Gastroesophageal sphincter (tissue), 4 donors: ENCODE data around the gene KIF26B. TPM values are rescaled to one million over a fixed set of nuclear protein-coding genes. Genes with fewer than 3 reads are reported as not detected.

Experiments
- ATAC-seq: fragments of 150-250 bp; one replicate; pipeline ENCODE4 v1.9.1; 2016; ENCODE audit warnings: mild to moderate bottlenecking, moderate library complexity
- H3K27ac ChIP-seq, 4 donors: fragments of 200-600 bp; sonication (generic) in 3 of 4; 1 replicate in 3 of 4; 2 replicates in 1 of 4; pipeline ENCODE4 v1.5.1; 2016 to 2019
- H3K27me3 ChIP-seq: fragments of 200-600 bp; sonication (generic); one replicate; pipeline ENCODE4 v1.5.1; 2019
- H3K36me3 ChIP-seq, 2 donors: fragments of 200-600 bp; sonication (generic); one replicate each; pipeline ENCODE4 v1.5.1; 2019; ENCODE audit warnings: control low read depth in 1 of 2
- H3K4me1 ChIP-seq, 3 donors: fragments of 200-600 bp; sonication (generic); 1 replicate in 2 of 3; 2 replicates in 1 of 3; pipeline ENCODE4 v1.5.1; 2016 to 2019; ENCODE audit warnings: control low read depth in 2 of 3
- H3K4me3 ChIP-seq, 2 donors: fragments of 200-600 bp; sonication (generic); one replicate each; pipeline ENCODE4 v1.5.1; 2019; ENCODE audit warnings: mild to moderate bottlenecking in 1 of 2, moderate library complexity in 1 of 2
- H3K9me3 ChIP-seq, 3 donors: fragments of 200-600 bp; sonication (generic); one replicate each; pipeline ENCODE4 v1.5.1; 2017 to 2019; ENCODE audit warnings: control low read depth in 2 of 3
- CTCF ChIP-seq, 4 experiments: fragments of 200-600 bp in 2 of 4; fragments of 450-650 bp in 2 of 4; sonication (generic) in 1 of 4; IDR thresholded peaks; one replicate each; pipeline ENCODE4 v1.5.1; 2017 to 2019; ENCODE audit warnings: antibody characterized with exemption in 4 of 4, mild to moderate bottlenecking in 2 of 4, moderate library complexity in 2 of 4
- EP300 ChIP-seq: sonication (generic); formaldehyde crosslinking; IDR thresholded peaks from one replicate; pipeline ENCODE4 v1.6.1; 2017; ENCODE audit warnings: antibody characterized with exemption, mild to moderate bottlenecking
- POLR2A ChIP-seq, 2 donors: fragments of 450-650 bp; IDR thresholded peaks; one replicate each; pipeline ENCODE4 v1.6.1; 2017; ENCODE audit warnings: antibody characterized with exemption in 2 of 2, mild to moderate bottlenecking in 2 of 2, moderate library complexity in 1 of 2
- POLR2AphosphoS5 ChIP-seq: sonication (generic); formaldehyde crosslinking; IDR thresholded peaks from one replicate; pipeline ENCODE4 v1.6.1; 2017; ENCODE audit warnings: antibody characterized with exemption
- WGBS, 2 donors: methylation state at CpG; one replicate each; pipeline ENCODE4 v1.1.5; 2018; ENCODE audit warnings: low coverage in 1 of 2; 5-methylcytosine and 5-hydroxymethylcytosine counted together
- total RNA-seq, 4 donors: library from RNA; depleted of rRNA; stranded (reverse); fragments of >200 nt; gene quantifications; one replicate each; pipeline ENCODE4 v1.1.0, GENCODE V29; 2016

The KIF26B gene
- total RNA-seq, 4 donors from 2014 or later: 0.62 to 1.9 (median 0.97) TPM

- no peak for TF ChIP-seq CTCF (IDR thresholded peaks at IDR 0.05)
- no peak for TF ChIP-seq POLR2AphosphoS5
- TF ChIP-seq POLR2A (IDR thresholded peaks at IDR 0.05): no peak
- no peak for TF ChIP-seq EP300
- H3K27ac ChIP-seq: no peak overlapping the region
- H3K27me3 ChIP-seq: no peaks in the 10 kb centered on the region
- H3K4me1 ChIP-seq: no peaks in the 10 kb centered on the region
- no peaks in the 10 kb centered on the region for H3K36me3 ChIP-seq
- WGBS, 2 donors: 86 to 88% methylated on average over 7 to 9 of the region's 11 CpGs
- no peaks in the 10 kb centered on the region for H3K9me3 ChIP-seq
- H3K4me3 ChIP-seq: no peak overlapping the region
- ATAC-seq: no peak
These were observed 231.6 kb downstream of the KIF26B start for GRCh38 chr1:245386297-245386971.

GRCh38 chr1:245388687-245389086, 233.9 kb downstream of the KIF26B start:
- H3K4me1 ChIP-seq: no peaks in the 10 kb centered on the region
- ATAC-seq: no peak
- H3K27ac ChIP-seq: no peak overlapping the region
- no peak for TF ChIP-seq POLR2AphosphoS5
- no peak for TF ChIP-seq CTCF (IDR thresholded peaks at IDR 0.05)
- H3K36me3 ChIP-seq: no peaks in the 10 kb centered on the region
- H3K27me3 ChIP-seq: no peaks in the 10 kb centered on the region
- no peak overlapping the region for H3K4me3 ChIP-seq
- WGBS, 2 donors: 54 to 63% methylated on average over 1 to 3 of the region's 3 CpGs
- H3K9me3 ChIP-seq: peaks cover 0 to 4% (median 0%) of the 10 kb centered on the region in 3 donors

GRCh38 chr1:245389873-245390272, 235.1 kb downstream of the KIF26B start:
- H3K9me3 ChIP-seq: peaks cover 0 to 4% (median 0%) of the 10 kb centered on the region in 3 donors
- H3K27me3 ChIP-seq: no peaks in the 10 kb centered on the region
- H3K4me1 ChIP-seq: no peaks in the 10 kb centered on the region
- H3K36me3 ChIP-seq: no peaks in the 10 kb centered on the region
- TF ChIP-seq POLR2A (IDR thresholded peaks at IDR 0.05): no peak
- no peak for TF ChIP-seq POLR2AphosphoS5
- no peak for TF ChIP-seq CTCF (IDR thresholded peaks at IDR 0.05)
- TF ChIP-seq EP300: no peak
- no peak for ATAC-seq
- H3K4me3 ChIP-seq: no peak overlapping the region
- 94 to 100% methylated on average over 6 to 7 of the region's 7 CpGs for WGBS, 2 donors
- H3K27ac ChIP-seq: no peak overlapping the region

GRCh38 chr1:245390975-245391374, 236.2 kb downstream of the KIF26B start:
- 90 to 100% methylated on average over 1 of the region's 1 CpG for WGBS, 2 donors
- Histone ChIP-seq H3K27ac (no peak overlapping the region), H3K27me3 (no peaks in the 10 kb centered on the region), H3K4me3 (no peak overlapping the region), H3K4me1 (peaks cover 0 to 8% (median 0%) of the 10 kb centered on the region in 3 donors), H3K9me3 (peaks cover 0 to 4% (median 0%) of the 10 kb centered on the region in 3 donors), H3K36me3 (no peaks in the 10 kb centered on the region)
- TF ChIP-seq POLR2A (IDR thresholded peaks at IDR 0.05) (no peak), CTCF (IDR thresholded peaks at IDR 0.05) (no peak), POLR2AphosphoS5 (no peak), EP300 (no peak)
- no peak for ATAC-seq

- 86 to 100% methylated on average over 1 to 3 of the region's 3 CpGs for WGBS, 2 donors
- Histone ChIP-seq H3K4me3 (no peak overlapping the region), H3K27me3 (no peaks in the 10 kb centered on the region), H3K4me1 (peaks cover 0 to 13% (median 0%) of the 10 kb centered on the region in 3 donors), H3K27ac (no peak overlapping the region), H3K9me3 (peaks cover 0 to 4% (median 0%) of the 10 kb centered on the region in 3 donors), H3K36me3 (no peaks in the 10 kb centered on the region)
- TF ChIP-seq CTCF (IDR thresholded peaks at IDR 0.05) (no peak), EP300 (no peak), POLR2AphosphoS5 (no peak), POLR2A (IDR thresholded peaks at IDR 0.05) (no peak)
- ATAC-seq: no peak
These were observed 238.9 kb downstream of the KIF26B start for GRCh38 chr1:245393694-245394093.
